Left ventricle myocardium inferior (tissue), 1 donor: ENCODE data around the gene ZMAT2. TPM values are rescaled to one million over a fixed set of nuclear protein-coding genes. Genes with fewer than 3 reads are reported as not detected.
A peak's percentile ranks its signal among the peaks of the same experiment; 100 is the strongest.

Experiments used
- DNase-seq: peaks from one replicate; pipeline ENCODE4 v3.0.0-alpha.2; 2020
- H3K27ac ChIP-seq: fragments of 200-600 bp; replicated peaks from 2 replicates; pipeline ENCODE4 v1.8.0; 2021
- H3K27me3 ChIP-seq: fragments of 200-600 bp; 2 replicates; pipeline ENCODE4 v1.8.0; 2021; ENCODE audit warnings: low read depth
- H3K36me3 ChIP-seq: fragments of 200-600 bp; 2 replicates; pipeline ENCODE4 v1.8.0; 2021
- H3K4me1 ChIP-seq: fragments of 200-600 bp; 2 replicates; pipeline ENCODE4 v1.8.0; 2021
- H3K4me3 ChIP-seq: fragments of 200-600 bp; 2 replicates; pipeline ENCODE4 v1.8.0; 2021; ENCODE audit warnings: mild to moderate bottlenecking, moderate library complexity
- H3K9me3 ChIP-seq: fragments of 200-600 bp; replicated peaks from 2 replicates; pipeline ENCODE4 v1.8.0; 2021
- intact Hi-C: fragments of 100-400 bp; cut with micrococcal nuclease; formaldehyde crosslinking; loops from one replicate; pipeline ENCODE4 v1.11.0; 2022
- total RNA-seq: library from RNA; stranded (reverse); fragmentation: NEBNext Ultra II Directional; extraction: Animal tissue kit (Norgen Biotek cat#: 25700); gene quantifications from one replicate; pipeline ENCODE4 v1.2.1, GENCODE V29; 2021
- TF ChIP-seq, protein P1 (sequence below): fragments of 200-600 bp; IDR thresholded peaks from 2 replicates; pipeline ENCODE4 v1.8.0; 2021; ENCODE audit warnings: antibody characterized with exemption, mild to moderate bottlenecking, borderline replicate concordance
- donor health status: DM: no; HTN: yes; CAD: no; lungs with severe emphysema.

Gene ZMAT2
- total RNA-seq, 1 donor from 2014 or later, result 35.5 TPM

GRCh38 chr5:140671472-140672125 lies 28.6 kb upstream of the ZMAT2 start:
- no peak for DNase-seq
- H3K36me3 ChIP-seq, result peaks cover 85% of the 10 kb centered on the region
- H3K27me3 ChIP-seq, result no peaks in the 10 kb centered on the region
- intact Hi-C loops, result no loop called here
- peaks cover 2% of the 10 kb centered on the region for H3K4me1 ChIP-seq
- H3K4me3 ChIP-seq, result no peak overlapping the region
- no peak overlapping the region for H3K27ac ChIP-seq
- TF ChIP-seq, protein P1, sequence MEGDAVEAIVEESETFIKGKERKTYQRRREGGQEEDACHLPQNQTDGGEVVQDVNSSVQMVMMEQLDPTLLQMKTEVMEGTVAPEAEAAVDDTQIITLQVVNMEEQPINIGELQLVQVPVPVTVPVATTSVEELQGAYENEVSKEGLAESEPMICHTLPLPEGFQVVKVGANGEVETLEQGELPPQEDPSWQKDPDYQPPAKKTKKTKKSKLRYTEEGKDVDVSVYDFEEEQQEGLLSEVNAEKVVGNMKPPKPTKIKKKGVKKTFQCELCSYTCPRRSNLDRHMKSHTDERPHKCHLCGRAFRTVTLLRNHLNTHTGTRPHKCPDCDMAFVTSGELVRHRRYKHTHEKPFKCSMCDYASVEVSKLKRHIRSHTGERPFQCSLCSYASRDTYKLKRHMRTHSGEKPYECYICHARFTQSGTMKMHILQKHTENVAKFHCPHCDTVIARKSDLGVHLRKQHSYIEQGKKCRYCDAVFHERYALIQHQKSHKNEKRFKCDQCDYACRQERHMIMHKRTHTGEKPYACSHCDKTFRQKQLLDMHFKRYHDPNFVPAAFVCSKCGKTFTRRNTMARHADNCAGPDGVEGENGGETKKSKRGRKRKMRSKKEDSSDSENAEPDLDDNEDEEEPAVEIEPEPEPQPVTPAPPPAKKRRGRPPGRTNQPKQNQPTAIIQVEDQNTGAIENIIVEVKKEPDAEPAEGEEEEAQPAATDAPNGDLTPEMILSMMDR, result no peak
- no peaks in the 10 kb centered on the region for H3K9me3 ChIP-seq

DNA sequence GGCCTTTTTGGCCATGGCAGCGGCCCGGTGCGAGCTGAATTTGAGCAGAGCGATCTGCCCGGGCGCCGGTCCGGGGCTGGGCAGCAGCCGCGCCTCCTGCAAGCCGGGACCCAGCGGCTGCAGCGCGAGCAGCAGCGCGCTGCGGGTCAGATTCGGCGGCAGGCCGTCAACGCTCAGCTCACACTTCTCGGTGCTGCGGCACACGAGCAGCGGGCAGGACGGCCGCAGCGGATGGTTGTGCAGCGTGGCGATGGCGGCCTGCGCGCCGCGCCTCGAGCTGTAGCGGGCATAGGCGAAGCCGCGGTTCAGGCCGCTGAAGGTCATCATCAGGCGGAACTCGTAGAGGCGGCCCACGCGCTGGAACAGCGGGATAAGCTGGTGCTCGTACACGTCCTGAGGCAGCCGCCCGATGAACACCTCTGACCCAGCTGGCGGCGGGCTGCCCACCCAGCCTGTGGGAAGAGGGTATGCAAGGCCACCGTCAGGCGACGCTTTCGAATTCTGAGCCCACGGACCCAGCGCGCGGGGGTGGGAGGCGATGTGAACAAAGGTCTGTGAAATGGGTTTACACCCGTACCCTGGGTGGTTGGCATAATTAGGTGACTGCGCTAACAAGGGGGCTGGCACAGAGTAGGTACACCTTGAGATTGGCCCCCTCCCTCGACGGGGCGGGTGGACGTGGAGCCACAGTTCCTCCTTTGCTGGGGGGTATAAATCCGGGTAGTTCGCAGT lies 27.6 kb upstream of the ZMAT2 start:
- no peak for DNase-seq
- Histone ChIP-seq H3K4me3 (peak overlapping the region; percentile 7), H3K4me1 (no peaks in the 10 kb centered on the region), H3K36me3 (peaks cover 92% of the 10 kb centered on the region), H3K27me3 (no peaks in the 10 kb centered on the region), H3K9me3 (no peaks in the 10 kb centered on the region), H3K27ac (no peak overlapping the region)
- TF ChIP-seq, protein P1, result no peak
- intact Hi-C loops, result no loop called here

DNA sequence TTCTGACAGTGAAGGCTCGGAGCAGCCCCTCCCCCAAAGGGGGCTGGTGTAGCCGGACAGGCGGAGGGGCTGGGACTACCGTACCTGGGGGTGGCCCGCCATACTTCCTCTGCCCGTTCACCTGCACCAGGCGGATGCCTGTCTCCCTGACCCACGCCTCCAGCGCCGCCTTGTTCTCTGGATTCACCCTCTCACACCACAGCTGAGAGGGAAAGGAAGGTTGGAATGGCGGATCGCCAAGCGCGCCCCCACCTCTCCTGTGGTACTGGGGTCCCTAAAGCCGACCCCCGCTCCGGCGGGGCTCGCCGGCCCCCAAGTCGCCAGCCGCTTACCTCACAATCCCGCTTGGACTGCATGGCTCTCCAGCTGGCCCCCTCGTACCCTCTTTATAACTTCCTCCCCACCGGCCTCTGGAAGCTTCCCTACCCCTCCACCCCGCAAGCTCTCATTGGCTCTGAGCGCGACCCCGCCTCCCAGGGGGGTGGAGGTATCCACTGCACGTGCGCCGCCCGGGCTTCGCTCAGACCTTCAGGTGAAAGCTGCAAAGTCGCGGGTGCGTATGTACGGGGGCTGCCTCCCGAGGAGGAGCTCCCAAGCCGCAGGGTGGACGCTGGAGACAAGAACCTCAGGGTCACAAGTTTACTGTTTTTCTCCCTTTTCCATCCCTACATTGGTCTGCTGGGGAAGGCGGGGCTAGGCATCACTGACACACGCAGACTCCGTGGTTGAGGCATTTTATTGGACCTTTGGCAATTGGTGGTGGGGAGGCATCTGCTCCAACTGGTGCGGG lies 26.9 kb upstream of the ZMAT2 start, which contains the start of gene DND1:
DND1 (minus strand) TSS at position 390 of the 790 bp plus-strand sequence; CDS start at position 356, 34 bp downstream.
- H3K36me3 ChIP-seq, result peaks cover 91% of the 10 kb centered on the region
- no peaks in the 10 kb centered on the region for H3K4me1 ChIP-seq
- no peaks in the 10 kb centered on the region for H3K9me3 ChIP-seq
- H3K27me3 ChIP-seq, result no peaks in the 10 kb centered on the region
- DNase-seq, result no peak
- intact Hi-C loops, result no loop called here
- no peak within 1 kb of the TSS for H3K27ac ChIP-seq
- TF ChIP-seq, protein P1, result no peak
- H3K4me3 ChIP-seq, result peak within 1 kb of the TSS; percentile 7

DNA sequence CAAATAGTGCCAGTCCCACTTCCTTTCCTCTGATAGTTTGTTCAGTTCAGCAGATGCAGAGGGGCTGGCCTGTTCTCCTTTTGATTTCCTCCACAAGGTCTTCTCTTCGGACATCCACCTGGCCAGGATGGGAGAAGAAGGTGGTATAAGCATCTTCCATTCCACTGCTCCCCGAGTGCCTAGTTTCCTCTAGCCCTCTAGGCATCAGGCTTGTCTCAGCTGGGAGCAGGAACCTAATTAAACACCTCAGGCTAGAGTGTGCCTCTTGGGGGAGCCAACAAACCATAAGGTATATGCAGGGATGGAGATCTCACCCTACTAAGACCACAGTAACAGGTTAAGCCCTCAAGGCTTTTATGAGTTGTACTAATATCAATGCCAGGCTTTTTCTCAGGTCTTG lies 26.0 kb upstream of the ZMAT2 start:
- Histone ChIP-seq H3K27me3 (no peaks in the 10 kb centered on the region), H3K27ac (no peak overlapping the region), H3K4me3 (no peak overlapping the region), H3K36me3 (peaks cover 89% of the 10 kb centered on the region), H3K4me1 (no peaks in the 10 kb centered on the region), H3K9me3 (no peaks in the 10 kb centered on the region)
- intact Hi-C loops, result no loop called here
- DNase-seq, result no peak
- TF ChIP-seq, protein P1, result no peak

GRCh38 chr5:140674629-140675028 lies 25.6 kb upstream of the ZMAT2 start:
- intact Hi-C loops, result no loop called here
- Histone ChIP-seq H3K27ac (no peak overlapping the region), H3K4me3 (no peak overlapping the region), H3K9me3 (no peaks in the 10 kb centered on the region), H3K27me3 (no peaks in the 10 kb centered on the region), H3K36me3 (peaks cover 89% of the 10 kb centered on the region), H3K4me1 (no peaks in the 10 kb centered on the region)
- TF ChIP-seq, protein P1, result no peak
- DNase-seq, result no peak
